ENCODE data around the gene RALGPS1. TPM values are rescaled to one million over a fixed set of nuclear protein-coding genes. Genes with fewer than 3 reads are reported as not detected.

The RALGPS1 gene
- polyA plus RNA-seq, 4 donors: 21.1 to 28.1 (median 24.0) TPM

- DNase-seq (ENCODE audit: low read depth in 4 of 4, low spot score in 3 of 4): no peak
These were observed 315.3 kb downstream of the RALGPS1 start for GRCh38 chr9:127229691-127230417.

DNA sequence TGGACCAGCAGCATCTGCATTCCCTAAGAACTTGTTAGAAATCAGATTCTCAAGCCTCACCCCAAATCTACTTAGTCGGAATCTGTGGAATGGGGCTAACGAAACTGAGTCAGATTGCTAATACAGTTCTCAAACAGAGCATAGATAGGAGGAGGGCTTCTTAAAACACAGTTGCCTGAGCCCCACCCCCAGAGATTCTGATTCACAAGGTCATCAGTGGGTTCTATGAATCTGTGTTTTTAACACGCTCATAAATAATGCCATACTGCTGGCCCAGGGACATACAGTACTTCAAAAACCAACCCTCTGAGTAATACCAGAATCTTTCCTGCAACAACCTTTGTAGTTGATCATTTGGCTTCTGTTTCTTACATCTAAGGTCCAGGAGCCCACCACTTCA, 317.1 kb downstream of the RALGPS1 start:
- no peak for DNase-seq (ENCODE audit: low read depth in 4 of 4, low spot score in 3 of 4)

DNA sequence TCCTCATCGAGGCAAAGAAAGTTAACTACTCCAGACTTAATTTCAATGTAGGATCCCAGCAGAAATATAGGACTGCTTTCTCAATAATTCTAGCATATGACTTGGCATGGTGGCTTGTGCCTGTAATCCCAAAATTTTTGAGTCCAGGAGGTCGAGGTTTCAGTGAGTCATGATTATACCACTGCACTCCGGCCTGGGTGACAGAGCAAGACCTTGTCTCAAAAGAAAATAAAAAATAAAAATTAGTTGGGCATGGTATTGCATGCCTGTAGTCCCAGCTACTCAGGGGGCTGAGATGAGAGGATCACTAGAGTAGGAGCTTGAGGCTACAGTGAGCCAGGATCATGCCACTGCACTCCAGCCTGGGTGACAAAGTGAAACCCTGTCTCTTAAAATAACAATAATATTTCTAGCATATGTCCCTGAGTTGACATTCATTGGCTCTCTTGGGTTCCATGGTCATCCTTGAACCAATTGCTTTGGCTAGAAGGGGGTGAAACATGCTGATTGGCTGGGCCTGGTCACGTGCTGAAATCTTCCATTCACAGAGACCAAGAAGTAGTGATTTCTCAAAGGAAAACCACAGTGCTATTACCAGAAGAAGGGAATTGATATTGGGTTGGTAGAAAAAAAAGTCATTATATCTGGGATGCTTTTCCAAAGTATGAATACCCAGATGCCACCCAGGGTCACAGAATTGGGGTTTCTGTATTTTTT, 318.4 kb downstream of the RALGPS1 start:
- no peak for DNase-seq (ENCODE audit: low read depth in 4 of 4, low spot score in 3 of 4)

DNA sequence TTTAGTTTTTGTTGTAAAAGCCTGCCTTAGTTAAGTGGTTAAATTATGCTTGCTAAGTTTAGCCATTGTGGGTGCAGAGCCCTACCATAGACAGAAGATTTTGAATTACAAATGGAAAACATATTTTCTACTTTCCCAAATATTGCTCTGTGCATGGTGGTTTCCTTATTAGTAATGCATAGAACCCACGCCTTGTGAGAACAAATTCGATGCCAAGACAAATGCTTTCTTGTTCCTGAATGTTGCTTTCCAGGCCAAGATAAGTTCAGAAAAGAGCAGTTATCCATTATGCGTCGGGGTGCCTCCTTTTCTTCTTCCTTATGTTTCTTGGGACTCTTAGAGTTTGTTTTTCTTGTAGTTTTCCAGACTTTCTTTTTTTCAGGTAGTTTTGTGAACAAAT, 319.0 kb downstream of the RALGPS1 start:
- DNase-seq (ENCODE audit: low read depth in 4 of 4, low spot score in 3 of 4): no peak

GRCh38 chr9:127233989-127234388, 319.4 kb downstream of the RALGPS1 start:
- no peak for DNase-seq (ENCODE audit: low read depth in 4 of 4, low spot score in 3 of 4)

DNA sequence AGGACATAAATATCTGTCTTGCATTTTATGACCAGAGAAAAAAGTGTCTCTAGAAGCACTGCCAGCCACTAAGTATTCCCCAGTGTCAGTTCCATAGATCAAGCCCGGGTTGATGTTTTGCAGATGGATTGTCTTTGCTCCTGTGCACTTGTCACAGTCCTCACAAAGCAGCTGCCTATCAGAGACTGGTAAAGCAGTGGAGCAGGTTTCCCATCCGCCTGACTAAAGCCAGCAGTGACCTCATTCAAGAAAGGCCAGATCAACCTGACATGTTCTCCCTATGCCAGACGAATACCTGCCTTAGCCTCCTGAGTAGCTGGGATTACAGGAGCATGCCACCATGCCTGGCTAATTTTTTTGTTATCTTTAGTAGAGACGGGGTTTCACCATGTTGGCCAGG, 323.2 kb downstream of the RALGPS1 start:
- DNase-seq (ENCODE audit: low read depth in 4 of 4, low spot score in 3 of 4): no peak

DNA sequence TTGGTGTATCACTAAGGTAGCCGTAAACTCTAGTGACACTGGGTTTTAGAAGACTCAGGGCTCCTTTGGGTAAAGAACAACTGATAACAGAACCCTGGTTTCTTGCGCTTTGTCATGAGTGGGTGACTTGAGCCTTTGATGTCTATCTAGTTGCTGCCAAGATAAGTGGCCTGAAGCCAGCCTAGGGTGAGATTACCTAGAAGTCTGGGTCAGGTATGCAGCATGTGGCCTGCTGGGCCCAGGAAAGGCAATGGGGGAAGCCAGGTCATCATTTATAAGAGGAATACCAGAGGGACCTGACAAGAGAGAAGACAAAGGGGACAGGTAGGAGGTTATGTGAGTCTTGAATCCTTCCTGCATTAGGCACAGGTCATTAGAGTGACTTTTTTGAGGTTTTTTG, 326.8 kb downstream of the RALGPS1 start:
- no peak for DNase-seq (ENCODE audit: low read depth in 4 of 4, low spot score in 3 of 4)

- DNase-seq (ENCODE audit: low read depth in 4 of 4, low spot score in 3 of 4): peak; percentile 84 to 93 (median 90)
These were observed 330.3 kb downstream of the RALGPS1 start for GRCh38 chr9:127244609-127245601.

- DNase-seq (ENCODE audit: low read depth in 4 of 4, low spot score in 3 of 4): no peak
These were observed 331.1 kb downstream of the RALGPS1 start for GRCh38 chr9:127245637-127246164.

- no peak for DNase-seq (ENCODE audit: low read depth in 4 of 4, low spot score in 3 of 4)
These were observed 333.7 kb downstream of the RALGPS1 start for GRCh38 chr9:127248241-127248640.

GRCh38 chr9:127249877-127250276, 335.3 kb downstream of the RALGPS1 start:
- no peak for DNase-seq (ENCODE audit: low read depth in 4 of 4, low spot score in 3 of 4)

DNA sequence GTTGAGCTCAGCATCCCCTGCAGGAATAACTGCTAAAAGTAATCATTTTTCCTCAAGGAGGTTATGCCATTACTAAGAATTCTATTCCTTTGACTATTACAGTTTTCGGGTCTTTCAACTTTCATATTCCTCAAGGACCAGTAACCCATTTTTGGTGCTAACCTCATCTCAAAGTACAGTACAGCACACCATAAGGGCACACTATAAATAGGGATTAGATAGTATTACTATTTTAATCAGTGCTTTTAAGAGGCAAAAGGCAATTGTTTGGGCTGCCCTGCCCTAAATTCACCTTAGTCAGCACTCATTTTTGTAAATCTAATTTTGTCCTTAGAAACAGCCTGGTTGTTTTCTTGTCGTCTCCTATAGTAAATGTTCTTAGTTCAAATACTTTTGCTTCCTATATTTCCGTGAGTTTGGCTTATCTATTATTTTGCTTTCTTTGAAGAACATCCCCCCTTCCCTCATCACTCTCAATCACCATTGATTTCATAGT, 336.4 kb downstream of the RALGPS1 start:
- no peak for DNase-seq (ENCODE audit: low read depth in 4 of 4, low spot score in 3 of 4)

GRCh38 chr9:127252410-127253318, 338.1 kb downstream of the RALGPS1 start:
- no peak for DNase-seq (ENCODE audit: low read depth in 4 of 4, low spot score in 3 of 4)

GRCh38 chr9:127253446-127253845, 338.9 kb downstream of the RALGPS1 start:
- no peak for DNase-seq (ENCODE audit: low read depth in 4 of 4, low spot score in 3 of 4)

- no peak for DNase-seq (ENCODE audit: low read depth in 4 of 4, low spot score in 3 of 4)
These were observed 341.1 kb downstream of the RALGPS1 start for GRCh38 chr9:127255692-127256091.

DNA sequence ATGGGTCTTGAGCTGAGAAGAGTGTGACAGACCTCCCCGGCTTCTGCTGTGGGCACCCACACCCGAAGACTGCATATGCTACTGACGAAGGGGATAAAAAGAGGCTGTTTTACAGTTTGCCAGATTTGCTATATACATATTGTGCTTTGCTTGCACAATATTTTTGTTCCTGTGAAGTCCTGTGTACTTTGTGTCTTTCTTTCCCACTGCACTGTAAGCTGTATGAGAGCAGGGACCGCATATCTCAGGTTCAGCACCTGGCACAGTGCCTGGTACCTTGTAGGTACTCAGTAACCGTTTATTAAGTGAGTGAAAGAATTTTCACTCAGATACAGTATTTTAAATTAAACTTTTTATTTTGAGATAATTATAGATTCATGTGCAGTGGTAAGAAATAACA, 341.7 kb downstream of the RALGPS1 start:
- DNase-seq (ENCODE audit: low read depth in 4 of 4, low spot score in 3 of 4): no peak

DNA sequence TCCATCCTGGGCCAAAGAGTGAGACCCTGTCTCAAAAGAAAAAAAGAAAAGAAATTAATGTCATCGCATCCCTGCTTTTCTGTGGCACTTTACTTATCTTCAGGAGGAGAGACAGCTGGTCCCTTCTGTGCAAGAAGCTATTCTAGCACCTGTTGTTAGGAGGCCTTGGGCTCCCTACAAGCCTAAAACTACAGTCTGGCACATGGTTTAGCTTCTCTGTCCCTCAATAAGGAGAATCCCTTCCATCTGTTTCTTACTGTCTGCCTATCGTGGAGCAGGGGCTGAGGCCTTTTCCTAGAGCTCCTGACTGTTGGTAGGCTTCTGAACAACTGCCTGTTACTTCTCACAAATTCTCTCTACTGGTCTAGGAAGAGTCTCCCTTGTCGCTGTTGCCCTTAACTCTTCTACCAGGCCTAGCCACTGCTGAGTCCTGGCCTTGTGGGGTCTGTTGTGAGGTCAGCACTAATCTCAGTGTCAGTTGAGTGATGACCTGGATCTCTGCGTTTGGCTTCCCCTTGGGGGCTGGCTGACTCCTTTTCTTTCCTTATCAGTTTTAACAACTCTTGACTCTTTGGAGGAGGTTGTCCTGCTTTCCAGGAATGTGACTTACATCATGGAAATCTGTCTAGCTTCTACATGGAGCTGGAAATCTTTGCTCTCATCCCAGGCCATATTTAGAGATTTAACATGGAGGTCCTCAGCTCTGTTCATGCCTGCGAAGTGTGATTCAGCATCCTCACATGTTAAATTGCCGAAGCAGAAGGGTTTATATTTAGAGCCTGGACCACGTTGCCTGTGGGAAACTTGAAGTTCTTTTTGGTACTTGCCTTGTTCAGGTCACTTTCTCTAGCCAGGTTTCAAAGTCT, 344.3 kb downstream of the RALGPS1 start:
- DNase-seq (ENCODE audit: low read depth in 4 of 4, low spot score in 3 of 4): no peak

DNA sequence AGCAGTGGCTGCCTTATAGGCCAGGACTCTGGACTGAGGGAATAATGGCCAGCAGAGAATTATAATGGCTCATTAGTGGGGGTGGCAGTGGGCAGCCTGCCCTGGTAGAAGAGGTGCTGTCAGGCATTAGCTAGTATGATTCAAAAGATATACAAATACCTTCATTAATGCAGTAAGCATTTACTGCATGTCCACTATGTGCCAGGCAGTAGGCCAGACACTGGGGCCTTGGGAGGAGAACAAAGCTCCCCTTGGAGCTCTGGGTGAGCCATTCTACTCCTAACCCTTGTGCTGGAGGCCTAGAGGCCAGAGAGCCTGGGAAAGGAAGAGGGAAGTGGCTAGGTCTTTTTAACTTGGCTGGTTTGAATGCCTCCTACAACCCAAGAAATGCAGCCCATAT, 348.0 kb downstream of the RALGPS1 start:
- no peak for DNase-seq (ENCODE audit: low read depth in 4 of 4, low spot score in 3 of 4)

DNA sequence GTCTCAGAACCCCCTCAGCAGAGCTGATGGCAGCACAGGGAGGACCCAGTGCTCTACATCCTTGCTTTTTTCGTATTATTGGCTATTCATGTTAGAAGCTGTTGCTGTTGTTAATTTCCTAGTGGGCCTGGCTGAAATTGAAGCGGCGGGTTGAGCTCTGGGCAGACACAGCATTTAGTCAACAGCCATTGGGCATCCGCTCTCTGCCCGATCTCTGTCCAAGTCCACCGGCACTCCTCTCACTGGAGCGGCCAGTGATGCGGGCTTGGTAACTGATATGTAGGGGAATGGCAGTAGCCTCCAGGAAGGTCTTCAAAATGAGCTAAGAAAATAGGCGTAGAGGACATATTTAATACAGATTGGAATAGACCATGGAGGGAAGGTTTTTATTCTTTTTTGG, 348.7 kb downstream of the RALGPS1 start:
- no peak for DNase-seq (ENCODE audit: low read depth in 4 of 4, low spot score in 3 of 4)

All from right renal pelvis (tissue), 4 donors.